HG03159 (cell line): ENCODE data around the gene ARHGAP32.
A peak's percentile ranks its signal among the peaks of the same experiment; 100 is the strongest.

ENCODE experiments used
- ATAC-seq: cut with Tn5 transposase; IDR thresholded peaks from one replicate; pipeline ENCODE4 v1.9.1; 2021; ENCODE audit warnings: mild to moderate bottlenecking, moderate library complexity; ENCODE audit not compliant: unreplicated experiment

Gene ARHGAP32

GRCh38 chr11:129117595-129118350 lies 74.4 kb downstream of the ARHGAP32 start:
- ATAC-seq: peak; percentile 87

- no peak for ATAC-seq
Observed at GRCh38 chr11:129115652-129116586, 76.2 kb downstream of the ARHGAP32 start.

GRCh38 chr11:129109701-129110100 lies 82.4 kb downstream of the ARHGAP32 start:
- ATAC-seq: no peak

- ATAC-seq: no peak
Observed at GRCh38 chr11:129106788-129107187, 85.3 kb downstream of the ARHGAP32 start.

- ATAC-seq: no peak
Observed at GRCh38 chr11:129102756-129103155, 89.4 kb downstream of the ARHGAP32 start.

GRCh38 chr11:129102225-129102624 lies 89.9 kb downstream of the ARHGAP32 start:
- ATAC-seq: no peak

GRCh38 chr11:129093283-129093682 lies 98.8 kb downstream of the ARHGAP32 start:
- ATAC-seq: no peak

GRCh38 chr11:129090056-129090455 lies 102.1 kb downstream of the ARHGAP32 start:
- ATAC-seq: no peak

GRCh38 chr11:129089279-129089678 lies 102.8 kb downstream of the ARHGAP32 start:
- ATAC-seq: no peak

- no peak for ATAC-seq
Observed at GRCh38 chr11:129086976-129087375, 105.1 kb downstream of the ARHGAP32 start.

GRCh38 chr11:129077191-129077590 lies 114.9 kb downstream of the ARHGAP32 start:
- ATAC-seq: no peak

GRCh38 chr11:129075757-129076156 lies 116.4 kb downstream of the ARHGAP32 start:
- no peak for ATAC-seq

- ATAC-seq: no peak
Observed at GRCh38 chr11:129067454-129067853, 124.7 kb downstream of the ARHGAP32 start.

- ATAC-seq: no peak
Observed at GRCh38 chr11:129066229-129066628, 125.9 kb downstream of the ARHGAP32 start.

- ATAC-seq: no peak
Observed at GRCh38 chr11:129063118-129063517, 129.0 kb downstream of the ARHGAP32 start.

GRCh38 chr11:129061492-129062230 lies 130.5 kb downstream of the ARHGAP32 start:
- ATAC-seq: no peak

- no peak for ATAC-seq
Observed at GRCh38 chr11:129056916-129057315, 135.2 kb downstream of the ARHGAP32 start.

- no peak for ATAC-seq
Observed at GRCh38 chr11:129055196-129055595, 136.9 kb downstream of the ARHGAP32 start.

GRCh38 chr11:129048911-129049310 lies 143.2 kb downstream of the ARHGAP32 start:
- ATAC-seq: no peak

- no peak for ATAC-seq
Observed at GRCh38 chr11:129045150-129045549, 147.0 kb downstream of the ARHGAP32 start.

GRCh38 chr11:129042503-129042902 lies 149.6 kb downstream of the ARHGAP32 start:
- no peak for ATAC-seq
